GM12874 (cell line): Measurements from ENCODE around the gene CCDC85C.

Experiments used
- TF ChIP-seq, protein P1 (sequence below): IDR thresholded peaks from 2 replicates; pipeline ENCODE4 v1.5.1; 2011; ENCODE audit warnings: low read depth, mild to moderate bottlenecking, control low read depth, low read length, moderate library complexity; ENCODE audit not compliant: insufficient read depth

Gene CCDC85C

DNA sequence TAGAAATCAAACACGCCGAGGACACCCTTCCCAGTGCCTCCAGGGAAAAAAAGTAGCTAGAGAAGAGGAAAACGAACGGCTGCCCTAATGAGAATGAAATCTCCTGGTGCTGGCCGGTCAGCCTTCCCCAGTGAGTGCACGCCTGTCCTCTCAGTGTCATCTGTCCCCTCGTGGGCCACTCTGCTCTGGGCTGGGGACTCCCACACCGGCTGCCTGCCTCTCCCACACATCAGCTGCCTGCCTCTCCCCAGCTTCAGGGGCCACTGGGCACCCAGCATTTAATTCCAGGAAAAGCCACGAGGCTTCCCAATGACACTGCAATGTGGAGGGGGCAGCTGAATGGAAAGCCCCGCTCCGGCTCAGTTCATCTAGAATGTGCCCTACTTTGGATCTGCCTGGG, 59.0 kb downstream of the CCDC85C start:
- TF ChIP-seq, protein P1, sequence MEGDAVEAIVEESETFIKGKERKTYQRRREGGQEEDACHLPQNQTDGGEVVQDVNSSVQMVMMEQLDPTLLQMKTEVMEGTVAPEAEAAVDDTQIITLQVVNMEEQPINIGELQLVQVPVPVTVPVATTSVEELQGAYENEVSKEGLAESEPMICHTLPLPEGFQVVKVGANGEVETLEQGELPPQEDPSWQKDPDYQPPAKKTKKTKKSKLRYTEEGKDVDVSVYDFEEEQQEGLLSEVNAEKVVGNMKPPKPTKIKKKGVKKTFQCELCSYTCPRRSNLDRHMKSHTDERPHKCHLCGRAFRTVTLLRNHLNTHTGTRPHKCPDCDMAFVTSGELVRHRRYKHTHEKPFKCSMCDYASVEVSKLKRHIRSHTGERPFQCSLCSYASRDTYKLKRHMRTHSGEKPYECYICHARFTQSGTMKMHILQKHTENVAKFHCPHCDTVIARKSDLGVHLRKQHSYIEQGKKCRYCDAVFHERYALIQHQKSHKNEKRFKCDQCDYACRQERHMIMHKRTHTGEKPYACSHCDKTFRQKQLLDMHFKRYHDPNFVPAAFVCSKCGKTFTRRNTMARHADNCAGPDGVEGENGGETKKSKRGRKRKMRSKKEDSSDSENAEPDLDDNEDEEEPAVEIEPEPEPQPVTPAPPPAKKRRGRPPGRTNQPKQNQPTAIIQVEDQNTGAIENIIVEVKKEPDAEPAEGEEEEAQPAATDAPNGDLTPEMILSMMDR, result no peak

DNA sequence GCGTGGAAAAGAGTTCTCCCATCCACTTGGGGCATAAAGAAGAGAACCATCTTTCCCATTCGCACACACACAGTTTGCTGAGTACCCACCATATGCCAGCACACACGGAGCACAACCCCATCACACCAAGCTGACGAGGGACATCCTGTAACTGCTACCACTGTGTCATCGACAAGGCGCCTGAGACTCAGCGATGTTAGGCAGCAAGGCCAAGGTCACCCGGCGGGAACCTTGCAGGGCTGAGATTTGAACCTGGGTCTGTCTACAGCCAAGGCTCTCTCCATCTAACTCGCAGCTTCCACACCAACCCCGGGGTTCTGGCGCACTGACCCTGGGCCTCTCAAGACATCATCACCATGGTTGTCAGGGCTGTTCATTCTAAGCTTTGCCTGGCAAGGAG, 60.0 kb downstream of the CCDC85C start:
- TF ChIP-seq, protein P1, result no peak

DNA sequence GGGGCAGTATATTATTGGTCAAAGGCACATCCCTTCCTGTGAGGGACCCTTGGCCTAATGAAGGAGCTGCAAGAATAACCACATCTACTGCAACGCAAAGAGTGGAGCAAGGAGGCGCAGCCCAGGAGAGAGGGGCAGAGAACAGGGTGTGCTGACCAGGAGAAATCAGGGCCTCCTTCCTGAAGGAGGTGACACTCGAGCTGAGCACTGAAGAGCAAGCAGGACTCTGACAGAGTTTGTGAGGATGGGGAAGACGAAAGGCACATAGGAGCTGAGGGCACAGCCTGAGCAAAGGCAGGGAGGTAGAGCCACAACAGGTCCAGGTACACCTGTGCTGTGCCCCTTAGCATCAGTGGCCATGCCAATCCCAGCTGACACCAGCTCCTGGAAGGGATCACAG, 60.6 kb downstream of the CCDC85C start:
- TF ChIP-seq, protein P1, result no peak

DNA sequence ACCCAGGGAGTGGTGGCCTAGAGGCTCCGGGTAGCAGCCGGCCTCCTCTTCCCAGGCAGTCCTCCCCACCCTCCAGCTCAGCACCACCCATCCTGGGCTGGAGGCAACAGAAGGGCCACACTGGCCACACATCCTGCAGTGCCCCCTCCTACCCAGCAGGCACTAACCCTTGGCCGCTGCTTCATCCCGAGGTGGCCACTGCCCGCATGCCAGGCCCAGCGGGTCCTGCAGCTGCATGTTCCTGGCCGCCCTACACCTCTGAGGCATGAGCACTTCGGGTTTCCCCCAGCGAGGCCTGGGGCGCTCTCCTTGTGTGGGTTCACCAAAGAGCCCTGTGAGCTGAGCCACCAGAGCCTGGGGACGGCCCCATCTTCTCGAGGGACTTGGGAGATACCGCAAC, 61.4 kb downstream of the CCDC85C start:
- TF ChIP-seq, protein P1, result no peak

DNA sequence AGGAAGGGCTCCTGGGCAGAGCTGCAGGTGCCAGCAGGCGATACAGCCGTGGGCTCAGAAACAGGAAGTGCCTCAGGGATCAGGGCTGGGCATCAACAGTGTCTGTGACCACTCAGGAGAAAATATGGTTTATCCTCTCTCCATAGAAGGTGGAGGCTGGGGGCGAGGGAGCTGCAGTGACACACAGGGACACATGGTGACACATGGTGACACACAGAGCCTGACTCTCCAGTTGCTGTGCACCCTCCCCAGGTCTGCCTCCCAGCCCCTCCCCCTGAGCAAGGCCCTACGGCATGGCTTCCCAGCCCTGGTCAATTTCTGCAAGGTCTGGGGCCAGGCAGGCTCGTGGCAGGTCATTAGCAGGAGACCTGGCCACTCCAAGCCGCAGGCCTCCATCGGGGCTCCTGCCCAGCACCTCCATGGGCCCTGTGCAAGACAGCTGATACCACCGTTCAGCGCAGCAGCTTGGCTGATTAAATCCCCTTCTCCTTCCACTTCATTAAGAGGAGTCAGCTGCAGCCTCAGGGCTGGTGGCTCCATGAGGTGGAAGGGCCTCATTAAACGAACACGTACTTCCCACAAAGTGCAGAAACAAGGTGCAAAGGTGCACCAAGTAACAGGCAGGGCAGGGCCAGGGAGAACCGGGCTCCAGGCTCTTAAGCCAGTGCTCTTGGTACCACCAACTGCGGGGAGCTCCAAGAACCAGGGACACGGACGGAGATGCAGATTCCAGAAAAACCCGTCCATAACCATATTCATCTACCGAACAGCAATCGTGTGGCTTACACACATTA, 62.1 kb downstream of the CCDC85C start:
- TF ChIP-seq, protein P1, result no peak

DNA sequence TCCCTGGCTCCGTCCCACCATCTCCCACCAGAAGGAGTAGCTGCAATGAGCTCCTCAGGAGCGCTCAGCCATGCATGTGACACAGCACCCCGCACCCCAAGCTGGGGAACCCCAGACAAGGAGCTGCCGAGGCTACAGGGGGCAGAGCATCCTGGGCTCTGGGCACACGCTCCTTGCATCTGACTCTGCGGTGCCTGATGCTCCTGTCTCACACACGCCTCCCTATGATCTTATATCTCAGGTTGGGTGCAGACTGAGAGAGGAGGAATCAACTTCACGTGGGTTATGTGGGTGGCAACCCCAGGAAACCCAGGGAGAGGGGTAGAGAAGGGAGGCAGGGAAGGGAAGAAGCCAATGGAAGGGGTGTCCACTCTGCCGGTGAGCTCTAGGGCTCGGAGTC, 62.8 kb downstream of the CCDC85C start:
- TF ChIP-seq, protein P1, result no peak

DNA sequence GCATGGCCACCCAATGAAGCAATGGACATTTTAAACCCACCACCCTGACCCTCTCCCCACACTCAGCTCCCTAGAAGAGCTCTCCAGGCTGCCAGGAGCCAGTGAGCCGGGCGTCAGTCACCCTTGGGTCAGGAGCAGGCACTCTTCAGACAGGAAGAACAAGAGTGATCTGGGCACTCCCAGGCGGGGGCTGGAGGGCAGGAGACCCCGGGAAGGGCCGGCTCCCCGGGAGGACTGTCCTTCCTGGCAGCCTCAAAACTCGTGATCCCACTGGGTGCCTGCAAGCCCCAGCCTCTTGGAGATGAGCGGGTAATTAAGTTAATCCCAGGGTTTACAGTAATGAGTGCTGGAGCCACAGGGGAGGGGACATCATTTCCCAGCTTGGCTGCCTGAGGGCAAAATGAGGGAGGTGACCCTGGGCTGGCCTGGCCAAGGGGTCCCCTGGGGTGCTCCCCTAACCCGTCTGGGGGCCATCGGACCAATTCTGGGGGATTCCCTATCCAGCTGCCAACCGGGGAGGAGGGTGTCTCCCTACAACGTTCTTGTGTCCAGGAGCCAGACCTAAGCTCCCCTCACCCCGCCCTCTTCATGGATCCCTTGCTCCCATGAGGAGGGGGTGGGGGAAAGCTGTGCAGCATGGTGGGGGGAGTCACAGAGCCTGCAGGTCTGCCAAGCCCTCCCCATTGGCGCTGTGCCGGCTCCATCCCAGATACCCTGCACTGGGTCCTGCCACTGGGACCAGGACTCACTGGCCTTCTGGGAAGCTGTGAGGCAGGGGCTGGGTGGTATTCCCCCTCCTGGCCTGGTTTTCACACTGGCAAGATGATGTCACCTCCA, 63.6 kb downstream of the CCDC85C start:
- TF ChIP-seq, protein P1, result no peak
